H1 (cell line): ENCODE results near the gene KIF26A. TPM values are rescaled to one million over a fixed set of nuclear protein-coding genes. Genes with fewer than 3 reads are reported as not detected.

Source experiments
- CTCF ChIA-PET: fragments of 300-600 bp; sonication (Branson Sonifier 250); formaldehyde crosslinking; loops from one replicate; lab custom pipeline; 2021; ENCODE audit not compliant: partially characterized antibody; lab: Charles Lee
- POLR2A ChIA-PET: fragments of 300-600 bp; sonication (Branson Sonifier 250); formaldehyde crosslinking; loops from one replicate; lab custom pipeline; 2021; ENCODE audit warnings: inconsistent platforms; ENCODE audit not compliant: partially characterized antibody; lab: Charles Lee
- DNase-seq, 2 experiments: peaks; one replicate each; pipeline versions ENCODE4 v3.0.0 to v3.0.0-alpha.2; 2010 to 2022; ENCODE audit warnings: low spot score in 2 of 2, low read depth in 1 of 2, mixed read lengths in 1 of 2
- FAIRE-seq: peaks from 2 replicates; lab custom pipeline; 2011; peaks lifted over from hg19 to GRCh38; lab: Jason Lieb, UNC
- H2AFZ ChIP-seq: 2 replicates; pipeline ENCODE4 v1.8.1; 2012; ENCODE audit warnings: low read length, inconsistent platforms
- H2AK5ac ChIP-seq: 2 replicates; pipeline ENCODE4 v1.6.1; 2013; ENCODE audit warnings: low read depth, low read length
- H2BK120ac ChIP-seq: replicated peaks from 2 replicates; pipeline ENCODE3; 2013; ENCODE audit warnings: low read depth, low read length, inconsistent platforms
- H2BK12ac ChIP-seq: 2 replicates; pipeline ENCODE4 v1.6.1; 2013; ENCODE audit warnings: low read depth, low read length
- H2BK15ac ChIP-seq: 2 replicates; pipeline ENCODE4 v1.6.1; 2013; ENCODE audit warnings: low read length
- H2BK20ac ChIP-seq: 2 replicates; pipeline ENCODE4 v1.6.1; 2013; ENCODE audit warnings: low read length
- H2BK5ac ChIP-seq: 2 replicates; pipeline ENCODE4 v1.6.1; 2013; ENCODE audit warnings: low read depth, low read length
- H3K14ac ChIP-seq: 2 replicates; pipeline ENCODE4 v1.6.1; 2013; ENCODE audit warnings: inconsistent platforms; ENCODE audit not compliant: insufficient read length
- H3K18ac ChIP-seq: 2 replicates; pipeline ENCODE4 v1.6.1; 2013; ENCODE audit warnings: low read length; ENCODE audit errors: extremely low read depth
- H3K23ac ChIP-seq: 2 replicates; pipeline ENCODE4 v1.6.1; 2013; ENCODE audit warnings: inconsistent platforms; ENCODE audit not compliant: insufficient read length
- H3K23me2 ChIP-seq: 2 replicates; pipeline ENCODE4 v1.6.1; 2013; ENCODE audit warnings: low read depth, low read length
- H3K27ac ChIP-seq: 2 replicates; pipeline ENCODE4 v1.6.1; 2011; ENCODE audit warnings: low read depth, low read length, inconsistent platforms
- H3K27me3 ChIP-seq, 4 experiments: replicated peaks in 1 of 4; 1 replicate in 1 of 4; 2 replicates in 3 of 4; pipeline versions ENCODE4 v1.6.1 to v1.8.1; 2011 to 2013; ENCODE audit warnings: low read length in 3 of 4, mild to moderate bottlenecking in 3 of 4, inconsistent platforms in 2 of 4, mixed read lengths in 2 of 4, moderate library complexity in 1 of 4; ENCODE audit not compliant: control insufficient read depth in 3 of 4, insufficient read depth in 3 of 4; ENCODE audit errors: extremely low read depth in 1 of 4
- H3K36me3 ChIP-seq, 4 experiments: 2 replicates each; pipeline versions ENCODE4 v1.6.1 to v1.8.1; 2011 to 2013; ENCODE audit warnings: mild to moderate bottlenecking in 4 of 4, low read length in 3 of 4, moderate library complexity in 2 of 4, control low read depth in 1 of 4, inconsistent platforms in 1 of 4; ENCODE audit not compliant: insufficient read depth in 4 of 4, control insufficient read depth in 2 of 4
- H3K4ac ChIP-seq: replicated peaks from 2 replicates; pipeline ENCODE3; 2013; ENCODE audit warnings: low read length, low read depth, mixed read lengths, inconsistent platforms; ENCODE audit not compliant: insufficient read length
- H3K4me1 ChIP-seq, 4 experiments: replicated peaks in 1 of 4; 1 replicate in 1 of 4; 2 replicates in 3 of 4; pipeline versions ENCODE4 v1.6.1 to v1.8.1; 2011 to 2013; ENCODE audit warnings: low read length in 3 of 4, inconsistent platforms in 2 of 4, mixed read lengths in 1 of 4; ENCODE audit not compliant: insufficient read depth in 4 of 4, control insufficient read depth in 3 of 4
- H3K4me2 ChIP-seq, 2 experiments: 2 replicates each; pipeline versions ENCODE4 v1.6.1 to v1.8.1; 2011 to 2013; ENCODE audit warnings: low read depth in 2 of 2, low read length in 2 of 2, control low read depth in 1 of 2, inconsistent platforms in 1 of 2, mild to moderate bottlenecking in 1 of 2; ENCODE audit not compliant: insufficient read depth in 1 of 2
- H3K4me3 ChIP-seq, 4 experiments: fragments of 200-600, 300-600 bp in 1 of 4; sonication (generic), shearing (Covaris generic), sonication (Bioruptor Twin) in 1 of 4; 2 replicates each; pipeline versions ENCODE4 v1.5.1 to v1.8.1; 2011 to 2016; ENCODE audit warnings: low read length in 4 of 4, low read depth in 3 of 4, control low read depth in 2 of 4, inconsistent platforms in 2 of 4, mild to moderate bottlenecking in 2 of 4, mixed read lengths in 1 of 4, moderate library complexity in 1 of 4; ENCODE audit not compliant: insufficient read depth in 2 of 4; ENCODE audit errors: extremely low read depth in 1 of 4
- H3K56ac ChIP-seq: replicated peaks from 2 replicates; pipeline ENCODE3; 2013; ENCODE audit warnings: low read depth, mild to moderate bottlenecking, mixed read lengths, low read length, inconsistent platforms; ENCODE audit not compliant: insufficient read length
- H3K79me1 ChIP-seq: 2 replicates; pipeline ENCODE4 v1.6.1; 2013; ENCODE audit warnings: low read depth, low read length, control low read depth
- H3K79me2 ChIP-seq, 2 experiments: 2 replicates each; pipeline versions ENCODE4 v1.6.1 to v1.8.1; 2012 to 2013; ENCODE audit warnings: low read length in 2 of 2, mild to moderate bottlenecking in 2 of 2, inconsistent platforms in 1 of 2; ENCODE audit not compliant: insufficient read depth in 2 of 2, control insufficient read depth in 1 of 2
- H3K9ac ChIP-seq, 4 experiments: replicated peaks in 1 of 4; 1 replicate in 1 of 4; 2 replicates in 3 of 4; pipeline versions ENCODE4 v1.6.1 to v1.8.1; 2011 to 2013; ENCODE audit warnings: low read depth in 3 of 4, low read length in 3 of 4, control low read depth in 2 of 4, mild to moderate bottlenecking in 2 of 4, moderate library complexity in 2 of 4, inconsistent platforms in 1 of 4; ENCODE audit errors: extremely low read depth in 1 of 4
- H3K9me3 ChIP-seq, 2 experiments: 2 replicates each; pipeline versions ENCODE4 v1.6.1 to v1.8.1; 2012 to 2013; ENCODE audit warnings: mild to moderate bottlenecking in 2 of 2, moderate library complexity in 2 of 2, control low read depth in 1 of 2, inconsistent platforms in 1 of 2, low read depth in 1 of 2, low read length in 1 of 2, mixed read lengths in 1 of 2; ENCODE audit not compliant: insufficient read depth in 2 of 2
- H4K20me1 ChIP-seq, 2 experiments: replicated peaks in 1 of 2; 2 replicates each; pipeline versions ENCODE3 to v1.8.1; 2011 to 2013; ENCODE audit warnings: inconsistent platforms in 2 of 2, low read length in 2 of 2, mild to moderate bottlenecking in 1 of 2; ENCODE audit not compliant: insufficient read depth in 2 of 2, control insufficient read depth in 1 of 2
- H4K5ac ChIP-seq: 2 replicates; pipeline ENCODE4 v1.6.1; 2013; ENCODE audit warnings: low read length, low read depth, mixed read lengths, inconsistent platforms; ENCODE audit not compliant: insufficient read length
- H4K8ac ChIP-seq: 2 replicates; pipeline ENCODE4 v1.8.0; 2013; ENCODE audit warnings: mild to moderate bottlenecking, moderate library complexity, low read length, inconsistent platforms; ENCODE audit not compliant: insufficient read depth; ENCODE audit errors: extremely low read depth
- H4K91ac ChIP-seq: replicated peaks from 2 replicates; pipeline ENCODE3; 2013; ENCODE audit warnings: low read length, mixed read lengths, inconsistent platforms; ENCODE audit not compliant: insufficient read length
- GTF2F1 ChIP-seq: IDR thresholded peaks from 2 replicates; pipeline ENCODE4 v1.6.1; 2012; ENCODE audit warnings: low read depth, low read length, improper control_type of control experiment, borderline replicate concordance
- HDAC2 ChIP-seq, 2 experiments: fragments of 300-600 bp in 1 of 2; sonication (generic) in 1 of 2; IDR thresholded peaks; 2 replicates each; pipeline ENCODE4 v1.6.1; 2011 to 2012; ENCODE audit warnings: low read depth in 2 of 2, low read length in 2 of 2, mild to moderate bottlenecking in 2 of 2, moderate library complexity in 2 of 2, borderline replicate concordance in 1 of 2, inconsistent platforms in 1 of 2
- RNF2 ChIP-seq: fragments of 200-900, 300-1000 bp; sonication (generic); IDR thresholded peaks from 2 replicates; pipeline ENCODE4 v1.7.1; 2016; ENCODE audit warnings: borderline replicate concordance, low read depth, mild to moderate bottlenecking, antibody characterized with exemption, low read length; ENCODE audit not compliant: poor library complexity, severe bottlenecking; ENCODE audit errors: missing control alignments
- SP1 ChIP-seq: IDR thresholded peaks from 2 replicates; pipeline ENCODE4 v1.6.1; 2011; ENCODE audit warnings: low read depth, low read length
- TBP ChIP-seq: IDR thresholded peaks from 2 replicates; pipeline ENCODE4 v1.6.1; 2011; ENCODE audit warnings: low read depth, low read length, improper control_type of control experiment
- ZNF274 ChIP-seq: IDR thresholded peaks from 2 replicates; pipeline ENCODE4 v1.7.0; 2012; ENCODE audit warnings: low read length, borderline replicate concordance; ENCODE audit errors: extremely low read depth
- WGBS, 2 experiments: shearing (Covaris generic) in 1 of 2; methylation state at CpG; one replicate each; pipeline versions ENCODE4 v1.1.6 to v1.1.7; 2013 to 2015; ENCODE audit warnings: low lambda C conversion rate in 2 of 2, mixed read lengths in 2 of 2, inconsistent platforms in 1 of 2, low coverage in 1 of 2, missing lambda C conversion rate in 1 of 2; ENCODE audit not compliant: insufficient replicate concordance in 2 of 2, insufficient coverage in 1 of 2, insufficient read length in 1 of 2; ENCODE audit errors: extremely low coverage in 1 of 2, missing lambda C conversion rate in 1 of 2; 5-methylcytosine and 5-hydroxymethylcytosine counted together
- polyA plus RNA-seq, 7 experiments: library from polyadenylated mRNA; depleted of rRNA in 3 of 7; stranded (reverse) in 5 of 7; unstranded in 2 of 7; fragments of >200 nt in 5 of 7; fragments of 200-250 nt in 2 of 7; gene quantifications; 1 replicate in 5 of 7; 2 replicates in 1 of 7; 4 replicates in 1 of 7; pipeline versions ENCODE4 v1.2.1 to v1.2.3, GENCODE V29; 2011 to 2013; ENCODE audit warnings: missing spikeins in 2 of 7, mixed read lengths in 2 of 7
- total RNA-seq: library from RNA; stranded (reverse); fragmentation: NEBNext Ultra II Directional; extraction: Animal tissue kit (Norgen Biotek cat#: 25700); gene quantifications from 2 replicates; pipeline ENCODE4 v1.2.1, GENCODE V29; 2021
- TF ChIP-seq, protein P1 (sequence below), 3 experiments: IDR thresholded peaks; 1 replicate in 2 of 3; 2 replicates in 1 of 3; pipeline versions ENCODE4 v1.5.1 to v1.6.1; 2011; ENCODE audit warnings: low read length in 3 of 3, mild to moderate bottlenecking in 3 of 3, inconsistent platforms in 2 of 3, low read depth in 1 of 3, moderate library complexity in 1 of 3; ENCODE audit not compliant: insufficient read depth in 1 of 3; ENCODE audit errors: control extremely low read depth in 1 of 3

KIF26A gene
- total and polyA plus RNA-seq, 2 of the 8 experiments (the other 6 are each of a cell fraction or from before 2014, with no cell fraction given), result 11.5 to 41.6 TPM

DNA sequence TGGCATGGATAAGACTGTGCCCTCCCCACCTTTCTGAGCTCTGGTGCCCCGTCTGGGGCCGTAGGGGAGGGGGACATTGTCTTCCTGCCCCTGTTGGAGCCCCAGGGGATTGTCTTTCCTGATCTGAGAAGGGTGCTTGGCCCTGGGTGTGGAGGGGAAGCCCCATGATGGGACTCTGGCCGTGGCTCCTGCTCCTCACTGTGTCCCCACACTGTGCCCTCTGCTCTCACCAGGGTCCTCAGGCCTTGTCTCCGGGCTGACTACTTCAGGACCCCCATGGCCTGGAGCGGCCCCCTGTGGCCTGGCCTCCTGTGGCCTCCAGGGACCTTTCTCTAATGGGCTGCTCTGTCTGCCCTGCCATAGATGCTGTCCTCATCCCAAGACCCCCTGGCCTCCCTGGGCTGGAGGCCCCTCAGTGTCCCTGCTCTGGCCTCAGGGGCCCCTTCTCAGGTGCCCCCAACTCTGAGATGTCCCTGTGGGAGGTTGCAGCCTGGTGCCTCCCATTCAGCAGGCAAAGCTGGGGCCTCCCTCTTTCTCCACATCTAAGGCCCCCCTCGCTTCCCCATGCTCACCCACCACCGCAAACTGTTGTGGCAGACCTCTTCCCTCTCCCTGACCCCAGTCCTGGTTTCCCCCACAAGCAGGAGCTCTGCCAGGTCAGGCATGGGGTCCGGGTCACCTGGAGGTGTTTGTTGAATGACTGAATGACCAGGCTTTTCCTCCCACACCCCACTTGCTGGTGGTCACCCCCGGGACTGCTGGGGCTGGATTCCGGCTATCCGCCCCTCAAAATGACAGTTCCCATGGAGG is 4.0 kb downstream of the KIF26A start:
- H3K79me1 ChIP-seq, result peaks cover 22% of the 10 kb centered on the region
- H3K27ac ChIP-seq, result no peak overlapping the region
- H4K8ac ChIP-seq, result no peak overlapping the region; the same call in 1 of the 2 replicates
- H3K4ac ChIP-seq, result no peak overlapping the region
- H2BK12ac ChIP-seq, result 0 out of 2 replicates have a peak overlapping the region, but pooled peaks have one; percentile 39
- no peaks in the 10 kb centered on the region for H3K9me3 ChIP-seq
- H2BK20ac ChIP-seq, result no peak overlapping the region
- peaks cover 20 to 38% of the 10 kb centered on the region in 2 experiments for H4K20me1 ChIP-seq
- peak overlapping the region; percentile 65 for H4K91ac ChIP-seq
- peaks cover 0 to 26% (median 18%) of the 10 kb centered on the region in 4 experiments; a peak in 6 of 7 replicates for H3K4me1 ChIP-seq
- no peak overlapping the region for H3K56ac ChIP-seq
- H3K79me2 ChIP-seq, result peaks cover 28 to 83% of the 10 kb centered on the region in 2 experiments; a peak in 3 of 4 replicates
- no peaks in the 10 kb centered on the region; a peak in 2 of 8 replicates for H3K36me3 ChIP-seq
- H3K4me2 ChIP-seq, result no peak overlapping the region
- no peak overlapping the region for H3K9ac ChIP-seq
- no peak overlapping the region for H2AFZ ChIP-seq
- 84% methylated on average over 11 of the region's 11 CpGs; no CpG with 5 or more reads in 1 of the 2 experiments for WGBS, 2 experiments
- no peak overlapping the region for H3K23ac ChIP-seq
- H4K5ac ChIP-seq, result no peak overlapping the region
- no peak overlapping the region for H2BK15ac ChIP-seq
- DNase-seq (peak in 1 of 2 experiments; percentile 39), FAIRE-seq (no peak)
- peaks cover under 1 to 7% (median 4%) of the 10 kb centered on the region in 4 experiments; a peak in 6 of 7 replicates for H3K27me3 ChIP-seq
- no peak overlapping the region for H2AK5ac ChIP-seq
- TF ChIP-seq HDAC2 (IDR thresholded peaks at IDR 0.05; ENCODE audit: borderline replicate concordance in 1 of 2, low read depth in 2 of 2, low read length in 2 of 2), result no peak
- TF ChIP-seq ZNF274, result no peak
- TF ChIP-seq SP1, result no peak
- no peak for TF ChIP-seq TBP
- no peak for TF ChIP-seq GTF2F1
- TF ChIP-seq RNF2, result no peak
- TF ChIP-seq, protein P1, sequence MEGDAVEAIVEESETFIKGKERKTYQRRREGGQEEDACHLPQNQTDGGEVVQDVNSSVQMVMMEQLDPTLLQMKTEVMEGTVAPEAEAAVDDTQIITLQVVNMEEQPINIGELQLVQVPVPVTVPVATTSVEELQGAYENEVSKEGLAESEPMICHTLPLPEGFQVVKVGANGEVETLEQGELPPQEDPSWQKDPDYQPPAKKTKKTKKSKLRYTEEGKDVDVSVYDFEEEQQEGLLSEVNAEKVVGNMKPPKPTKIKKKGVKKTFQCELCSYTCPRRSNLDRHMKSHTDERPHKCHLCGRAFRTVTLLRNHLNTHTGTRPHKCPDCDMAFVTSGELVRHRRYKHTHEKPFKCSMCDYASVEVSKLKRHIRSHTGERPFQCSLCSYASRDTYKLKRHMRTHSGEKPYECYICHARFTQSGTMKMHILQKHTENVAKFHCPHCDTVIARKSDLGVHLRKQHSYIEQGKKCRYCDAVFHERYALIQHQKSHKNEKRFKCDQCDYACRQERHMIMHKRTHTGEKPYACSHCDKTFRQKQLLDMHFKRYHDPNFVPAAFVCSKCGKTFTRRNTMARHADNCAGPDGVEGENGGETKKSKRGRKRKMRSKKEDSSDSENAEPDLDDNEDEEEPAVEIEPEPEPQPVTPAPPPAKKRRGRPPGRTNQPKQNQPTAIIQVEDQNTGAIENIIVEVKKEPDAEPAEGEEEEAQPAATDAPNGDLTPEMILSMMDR (IDR thresholded peaks at IDR 0.05; ENCODE audit: control extremely low read depth in 1 of 3, insufficient read depth in 1 of 3, low read depth in 1 of 3, low read length in 3 of 3), result no peak
- H3K18ac ChIP-seq, result no peak overlapping the region; the same call in 1 of the 2 replicates
- no peak overlapping the region for H2BK5ac ChIP-seq
- no peak overlapping the region for H3K4me3 ChIP-seq
- H2BK120ac ChIP-seq, result no peak overlapping the region
- peaks cover 14% of the 10 kb centered on the region for H3K23me2 ChIP-seq
- ChIA-PET CTCF (interaction anchor here (0.7 to 1.5 kb wide), 5 partner anchors 7 to 30 kb away, joined by 3 read pairs; no protein-coding TSS in a partner anchor), POLR2A (interaction anchor here (0.9 kb wide), 1 partner anchor 9 kb away, joined by 4 read pairs; no protein-coding TSS in a partner anchor)
- no peak overlapping the region for H3K14ac ChIP-seq
